HG02938 (cell line): ENCODE results near the gene SGCD.

ENCODE experiments used
- ATAC-seq: cut with Tn5 transposase; IDR thresholded peaks from one replicate; pipeline ENCODE4 v1.9.1; 2021; ENCODE audit warnings: mild to moderate bottlenecking, moderate library complexity; ENCODE audit not compliant: unreplicated experiment

Gene SGCD

DNA sequence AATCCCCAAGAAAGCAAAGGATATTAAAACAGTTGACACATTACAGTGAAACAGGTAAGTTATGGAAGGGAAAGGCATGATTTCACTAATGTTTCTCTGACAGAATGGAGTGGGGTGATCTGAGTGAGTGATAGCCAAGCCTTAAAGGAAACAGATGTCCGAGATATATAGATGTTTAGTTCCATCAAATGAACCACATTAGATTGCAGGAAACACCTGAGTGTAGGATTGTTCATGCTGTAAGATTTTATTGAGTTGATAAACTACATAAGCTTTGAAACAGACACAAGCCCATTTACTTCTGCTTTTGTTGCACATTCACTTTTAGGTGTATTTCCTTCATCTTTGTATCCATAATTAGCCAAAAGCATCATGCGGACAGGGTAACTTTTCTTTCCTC is 356.0 kb downstream of the SGCD start:
- no peak for ATAC-seq

DNA sequence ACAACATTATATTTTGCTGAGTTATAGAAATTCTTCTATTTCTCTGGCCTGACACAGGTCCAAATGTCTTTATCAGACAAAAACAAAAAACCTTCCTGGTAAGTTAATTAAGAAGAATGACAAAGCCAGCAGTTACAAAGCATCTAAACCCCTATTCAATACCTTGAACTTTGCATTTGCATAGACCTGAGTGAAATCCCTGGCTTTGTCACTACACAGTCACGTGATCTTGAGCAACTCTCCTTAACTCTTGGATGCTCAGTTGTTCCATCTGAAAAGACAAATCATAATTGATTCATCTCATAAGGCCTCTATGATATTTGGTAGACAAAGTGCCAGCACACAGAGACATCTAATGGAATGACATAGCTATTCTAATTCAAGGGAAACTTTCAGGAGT is 356.5 kb downstream of the SGCD start:
- ATAC-seq, result no peak

DNA sequence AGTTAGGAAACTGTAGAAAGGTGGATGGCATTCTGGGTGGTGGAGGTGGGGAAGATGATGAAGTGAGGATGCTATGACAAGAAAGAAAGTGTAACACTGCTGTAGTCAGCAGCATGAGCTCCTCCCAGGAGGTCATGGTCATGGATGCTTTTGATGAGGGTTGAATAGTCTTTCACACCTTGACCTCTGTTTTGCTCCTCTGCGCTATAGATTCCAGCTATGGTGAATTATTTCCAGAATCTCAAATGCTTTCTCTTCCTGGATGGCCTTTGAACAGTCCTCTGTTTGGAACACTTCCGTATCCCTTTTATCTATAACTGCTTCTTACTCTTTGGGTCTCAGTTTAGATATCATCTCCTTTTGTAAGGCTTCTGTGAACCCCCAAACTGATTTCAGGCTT is 357.3 kb downstream of the SGCD start:
- ATAC-seq, result no peak

DNA sequence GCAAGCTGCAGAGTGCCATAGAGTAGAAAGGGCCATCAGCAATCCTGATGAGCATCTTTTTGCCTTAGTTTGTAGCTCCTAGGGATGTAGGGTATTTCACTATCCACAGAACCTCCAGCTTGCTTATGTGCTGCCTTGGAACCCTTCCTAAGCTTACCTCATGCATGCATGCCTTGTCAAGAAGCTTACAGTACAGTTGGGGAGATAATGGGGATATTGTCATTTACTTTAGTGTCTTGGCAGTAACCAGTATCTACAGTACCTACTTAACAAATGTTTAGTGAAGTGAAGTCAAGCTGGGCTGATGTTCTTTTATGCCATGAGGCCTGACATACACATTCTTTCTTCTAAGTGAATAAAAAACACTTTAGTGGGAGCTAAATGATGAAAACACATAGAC is 358.5 kb downstream of the SGCD start:
- no peak for ATAC-seq

DNA sequence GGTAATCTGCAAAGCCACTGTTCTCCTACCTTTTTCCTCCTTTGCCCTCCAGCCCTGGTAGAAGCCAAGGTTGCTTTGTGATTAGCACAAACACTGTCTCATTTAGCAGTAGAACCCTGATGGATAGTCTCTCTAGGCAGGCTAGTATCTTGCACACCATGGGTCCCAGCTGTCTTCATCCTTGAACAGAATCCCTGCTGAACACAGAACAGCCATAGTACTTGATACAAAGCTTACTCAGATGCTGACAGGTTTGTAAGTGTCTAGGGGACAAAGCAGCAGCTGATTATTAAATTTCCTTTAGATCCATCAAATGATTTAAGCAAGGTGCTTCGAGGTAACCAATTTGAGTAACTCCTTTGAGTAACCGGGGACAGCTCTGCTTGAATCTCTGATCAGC is 359.4 kb downstream of the SGCD start:
- ATAC-seq, result no peak

DNA sequence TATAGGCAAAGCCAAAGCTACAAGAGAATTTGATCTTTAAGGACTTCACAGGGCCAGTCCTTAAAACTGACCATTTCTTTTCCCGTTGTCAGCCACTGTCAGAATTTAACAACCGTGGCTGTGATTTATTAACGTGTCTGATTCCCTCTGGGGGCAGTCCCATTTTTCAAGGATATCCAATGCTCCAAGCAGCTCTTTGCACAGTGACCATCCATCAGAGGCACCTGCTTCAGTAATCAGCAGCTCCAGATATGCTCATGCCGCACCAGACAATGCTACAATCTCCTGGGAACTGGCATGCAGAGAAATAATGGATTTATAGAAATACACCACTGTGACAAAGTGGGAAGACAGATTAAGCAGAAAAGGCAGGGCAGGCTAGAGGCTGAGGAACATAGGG is 359.8 kb downstream of the SGCD start:
- ATAC-seq, result no peak

DNA sequence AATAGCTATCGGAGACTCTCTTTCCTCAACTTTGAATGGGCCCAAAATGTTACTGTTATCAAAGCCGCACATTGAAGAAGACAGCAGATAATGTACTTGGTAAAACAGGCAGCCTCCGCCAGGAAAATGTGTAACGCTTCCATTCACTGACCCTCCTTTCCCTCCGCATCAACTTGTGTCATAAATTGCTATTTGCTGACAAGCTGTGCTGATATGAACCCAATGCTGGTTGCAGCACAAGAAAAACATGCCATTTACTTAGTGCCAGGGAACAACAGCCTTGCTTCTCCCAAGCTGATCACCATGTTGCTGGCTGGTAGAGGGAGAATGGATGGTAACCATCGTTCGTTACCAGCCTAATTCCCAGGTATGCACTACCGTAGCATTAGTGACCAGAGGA is 360.6 kb downstream of the SGCD start:
- ATAC-seq, result no peak

DNA sequence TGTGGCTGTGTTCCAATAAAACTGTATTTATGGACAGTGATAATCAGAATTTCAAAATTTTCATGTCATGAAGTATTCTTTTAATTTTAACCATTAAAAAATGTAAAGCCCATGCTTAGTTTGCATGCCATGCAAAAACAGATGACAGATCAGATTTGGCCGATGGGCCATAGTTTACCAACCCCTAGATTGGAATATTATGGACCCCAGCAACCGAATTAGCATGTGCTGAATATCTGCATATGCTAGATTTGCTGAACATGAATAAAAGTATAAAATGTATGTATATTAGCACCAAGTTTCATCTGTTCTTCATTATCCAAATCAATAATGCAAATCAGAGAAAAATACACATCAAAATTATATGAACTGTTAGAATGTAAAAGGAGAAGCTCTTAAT is 364.6 kb downstream of the SGCD start:
- no peak for ATAC-seq

DNA sequence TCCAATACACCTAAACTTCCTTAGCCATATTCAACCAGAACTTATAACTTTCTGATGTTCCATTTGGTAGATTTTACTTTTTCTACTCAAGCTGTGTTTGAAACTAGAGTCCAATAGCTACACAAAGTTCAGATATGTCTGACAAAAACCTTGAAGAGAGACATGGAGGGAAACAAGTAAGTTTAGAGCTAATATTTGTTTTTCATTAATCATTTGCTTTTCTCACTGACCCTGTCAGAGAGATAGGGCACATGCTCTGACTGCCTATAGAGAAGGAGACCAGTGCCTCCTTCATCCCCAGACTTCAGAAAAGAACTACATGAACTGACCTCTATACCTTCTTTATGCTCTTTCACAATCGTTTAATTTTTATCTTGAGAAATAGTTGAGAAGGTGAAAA is 366.1 kb downstream of the SGCD start:
- ATAC-seq, result no peak

DNA sequence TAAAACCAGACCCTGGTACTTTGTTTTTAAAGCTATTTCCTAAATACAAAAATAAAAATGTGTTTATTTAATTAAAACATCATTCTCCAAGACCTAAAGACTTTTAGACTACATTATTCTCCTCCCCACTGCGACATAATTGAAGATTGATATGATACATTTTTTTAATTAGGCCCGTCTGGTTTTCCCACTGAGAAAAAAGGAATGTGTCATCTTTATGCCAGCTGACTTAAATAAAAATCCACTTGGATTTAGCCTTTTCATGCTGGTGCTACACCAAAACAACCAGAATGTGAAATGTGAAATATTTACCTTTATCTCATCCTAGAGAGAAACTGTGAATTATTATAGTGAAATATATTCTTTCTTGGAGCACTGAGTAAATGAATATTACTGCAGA is 367.6 kb downstream of the SGCD start:
- no peak for ATAC-seq

DNA sequence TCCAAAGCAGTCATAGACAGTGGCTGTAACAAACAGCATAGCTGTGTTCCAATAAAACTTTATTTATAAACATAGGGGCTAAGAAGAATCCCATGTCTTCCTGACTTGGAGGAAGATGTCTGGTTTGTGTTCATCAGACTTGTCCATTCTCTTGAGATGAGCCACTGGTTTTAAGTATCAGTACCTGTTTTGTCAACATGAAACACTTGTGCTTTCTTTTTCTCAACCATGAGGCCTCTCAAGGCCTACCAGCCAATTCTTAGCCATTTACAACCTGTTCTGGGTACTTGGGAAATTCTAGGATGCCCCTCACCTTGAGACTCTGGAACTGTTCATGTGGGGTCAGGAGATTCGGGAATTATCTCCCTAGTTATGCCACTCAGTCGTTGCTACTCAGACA is 368.8 kb downstream of the SGCD start:
- ATAC-seq, result no peak

DNA sequence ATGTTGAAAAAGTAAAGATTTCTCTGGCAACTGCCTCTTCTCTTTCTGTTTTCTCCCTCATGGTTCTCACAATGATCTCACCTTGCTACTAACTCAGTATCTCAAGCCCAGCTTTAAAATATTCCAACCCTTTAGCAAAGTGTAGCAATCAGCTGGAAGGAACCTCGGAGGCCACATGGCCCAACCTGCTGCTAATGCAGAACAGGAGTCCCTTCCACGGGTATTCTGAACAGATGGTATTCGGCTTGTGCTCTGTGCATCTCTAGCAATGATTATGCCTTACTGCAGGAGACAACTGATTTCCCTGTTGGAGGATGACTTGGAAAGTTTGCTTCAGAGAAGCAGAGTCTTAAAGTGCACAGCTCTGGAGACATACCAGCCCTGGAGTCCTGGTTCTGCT is 371.4 kb downstream of the SGCD start:
- ATAC-seq, result no peak

DNA sequence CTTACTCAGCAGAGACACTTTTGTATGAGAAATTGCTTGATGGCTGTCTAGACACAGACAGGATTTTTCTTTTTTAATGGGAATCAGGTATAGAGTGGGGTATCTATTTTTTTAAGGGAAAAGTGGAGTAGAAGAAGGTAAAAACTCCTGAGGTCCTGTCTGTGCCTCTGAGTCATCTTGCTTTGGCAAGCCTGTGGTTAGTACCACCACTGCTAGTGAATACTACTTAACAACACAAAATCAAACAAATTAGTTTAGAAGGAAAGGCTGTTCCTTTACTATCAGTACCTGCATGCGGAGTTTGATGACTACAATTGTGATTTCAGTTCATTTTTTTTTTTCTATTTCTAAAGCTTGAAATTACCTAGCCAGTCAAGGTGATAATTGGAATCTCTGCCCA is 372.2 kb downstream of the SGCD start:
- no peak for ATAC-seq

DNA sequence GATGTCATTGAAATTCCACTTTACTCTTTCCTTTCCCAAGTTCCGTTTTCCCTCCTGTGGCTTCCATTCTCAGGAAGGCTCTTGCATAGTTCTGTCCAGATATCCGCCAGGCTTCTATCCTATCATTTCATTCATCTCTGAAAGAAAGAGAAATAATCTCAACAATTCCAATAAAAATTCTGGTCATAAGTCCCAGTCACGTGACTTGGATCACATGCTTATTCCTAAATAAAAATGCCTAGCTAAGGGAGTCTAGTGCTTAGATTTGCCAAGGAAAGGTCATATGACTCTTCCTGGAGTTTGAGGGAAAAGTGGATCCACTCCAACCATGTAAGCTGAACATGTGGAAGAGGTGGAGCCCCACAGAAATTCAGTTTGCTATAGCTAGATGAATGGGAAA is 377.2 kb downstream of the SGCD start:
- ATAC-seq, result no peak

DNA sequence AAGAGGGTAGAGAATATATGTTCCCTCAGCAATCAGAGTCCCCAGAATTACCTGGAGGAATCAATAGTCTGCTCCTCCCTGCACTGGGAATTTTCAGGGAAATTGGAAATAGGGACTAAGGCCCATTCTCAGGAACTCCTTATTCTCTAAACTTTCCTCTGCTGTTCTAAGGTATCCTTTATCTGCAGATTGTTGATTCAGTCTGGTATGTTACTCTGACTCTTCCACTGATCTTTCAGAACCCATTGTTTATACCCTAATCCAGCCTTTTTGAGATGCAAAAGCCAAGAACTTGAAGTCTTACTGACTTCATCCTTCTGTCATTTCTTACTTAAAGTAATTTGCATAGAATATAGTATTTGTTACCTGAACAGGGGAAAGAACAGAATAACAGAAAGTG is 379.7 kb downstream of the SGCD start:
- ATAC-seq, result no peak

DNA sequence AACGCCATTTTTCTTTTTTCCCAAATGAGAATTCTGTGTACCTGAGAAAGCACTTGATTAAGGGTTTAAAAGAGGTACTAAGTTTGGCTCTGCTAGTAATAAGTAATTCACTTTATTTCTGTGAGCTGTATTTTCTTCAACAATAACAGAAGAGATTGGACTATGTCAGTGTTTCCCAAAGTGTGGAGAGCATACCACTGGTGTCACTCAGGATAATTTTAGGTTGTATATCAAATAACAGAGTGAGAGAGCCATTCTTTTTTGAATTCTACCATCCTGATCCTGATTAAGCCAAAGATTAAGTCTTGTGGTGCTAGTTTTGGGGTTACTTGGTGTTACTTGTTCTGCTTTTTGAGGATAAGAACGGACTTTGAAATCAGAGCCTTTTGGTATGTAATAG is 380.8 kb downstream of the SGCD start:
- ATAC-seq, result no peak

DNA sequence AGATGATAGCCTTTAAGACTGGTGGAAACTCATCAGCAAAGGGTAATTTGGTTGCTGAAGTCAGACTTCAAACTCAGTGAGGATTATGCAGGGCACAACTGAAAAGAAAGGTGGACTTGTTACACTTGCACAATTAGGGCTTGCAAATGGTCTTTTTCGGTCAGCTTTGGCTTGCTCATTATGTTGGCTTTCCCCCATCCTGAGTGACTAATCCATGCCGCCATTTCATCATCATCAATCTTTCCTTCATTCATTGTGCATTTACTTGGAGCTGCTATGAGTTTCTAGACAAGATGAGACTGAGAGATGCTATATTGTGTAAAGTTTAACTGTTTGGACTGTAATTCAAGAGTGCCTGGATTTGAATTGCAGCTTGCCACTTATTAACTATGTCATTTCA is 388.3 kb downstream of the SGCD start:
- no peak for ATAC-seq

DNA sequence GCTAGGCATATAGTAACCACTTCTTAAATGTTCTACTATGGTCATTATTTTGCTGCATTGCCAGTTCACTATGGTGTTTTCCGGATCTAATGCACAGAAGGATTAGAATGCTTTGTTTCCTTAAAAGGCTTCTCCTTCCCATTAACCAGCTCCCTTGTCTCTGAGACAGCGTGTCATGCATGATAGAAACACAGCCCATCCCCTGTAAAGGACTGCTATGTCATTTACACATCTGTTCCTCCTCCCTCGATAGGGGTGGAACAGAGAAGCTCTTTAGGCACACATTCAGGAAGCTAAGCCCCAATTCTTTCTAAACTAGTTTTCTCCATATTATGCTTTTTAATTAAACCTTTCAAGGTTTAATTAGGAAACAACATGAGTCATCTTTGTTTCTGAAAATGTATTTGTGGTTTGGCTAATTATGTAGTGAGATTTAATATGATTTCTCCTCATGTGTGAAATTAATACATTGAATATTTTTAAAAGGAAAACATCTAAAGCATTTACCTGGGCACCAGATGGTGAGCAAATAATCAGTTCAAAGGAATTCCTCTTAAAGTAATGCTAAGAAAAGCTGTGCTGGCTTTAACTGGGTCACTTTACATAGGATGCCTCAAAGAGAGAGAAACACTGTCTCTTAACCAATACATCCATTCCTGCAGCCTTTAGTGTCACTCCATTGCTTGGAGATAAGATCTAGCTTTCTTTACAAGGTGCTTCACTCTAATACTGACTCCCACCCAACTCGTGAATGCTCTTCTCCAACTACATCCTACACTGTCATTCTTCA is 389.8 kb downstream of the SGCD start:
- ATAC-seq, result no peak

DNA sequence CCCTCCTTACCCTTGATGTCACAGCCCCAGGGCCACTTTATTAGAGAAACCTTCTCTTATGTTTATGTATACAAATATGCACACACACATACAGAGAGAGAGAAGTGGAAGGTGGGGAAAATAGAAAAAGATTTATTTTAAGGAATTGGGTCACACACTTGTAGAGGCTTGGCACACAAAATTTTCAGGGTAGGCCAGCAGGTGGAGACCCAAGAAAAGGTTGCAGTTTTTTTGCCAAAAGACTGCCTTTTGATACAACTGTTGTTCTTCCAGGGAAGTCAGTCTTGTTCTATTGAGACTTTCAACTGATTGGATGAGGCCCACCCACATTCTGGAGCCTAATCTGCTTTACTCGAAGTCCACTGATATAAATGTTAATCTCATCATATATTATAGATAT is 392.0 kb downstream of the SGCD start:
- no peak for ATAC-seq

DNA sequence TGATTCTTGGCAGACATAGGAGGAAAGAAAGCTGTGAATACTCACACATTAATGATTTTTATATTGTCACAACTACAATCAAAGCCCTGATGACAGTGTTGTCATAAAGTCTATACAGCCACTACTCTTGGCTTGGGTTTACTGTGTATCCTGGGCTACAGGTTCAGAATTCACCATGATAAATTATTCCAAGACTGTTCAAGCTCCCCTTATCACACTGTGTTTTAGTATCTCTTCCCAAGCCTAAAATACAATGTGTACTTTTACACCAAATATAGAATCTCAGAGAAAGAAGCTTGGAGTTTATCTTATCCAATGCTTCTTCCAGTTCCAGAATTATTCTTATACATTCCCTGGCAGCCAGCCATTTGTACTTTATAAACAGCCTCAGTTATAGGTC is 395.4 kb downstream of the SGCD start:
- ATAC-seq, result no peak

DNA sequence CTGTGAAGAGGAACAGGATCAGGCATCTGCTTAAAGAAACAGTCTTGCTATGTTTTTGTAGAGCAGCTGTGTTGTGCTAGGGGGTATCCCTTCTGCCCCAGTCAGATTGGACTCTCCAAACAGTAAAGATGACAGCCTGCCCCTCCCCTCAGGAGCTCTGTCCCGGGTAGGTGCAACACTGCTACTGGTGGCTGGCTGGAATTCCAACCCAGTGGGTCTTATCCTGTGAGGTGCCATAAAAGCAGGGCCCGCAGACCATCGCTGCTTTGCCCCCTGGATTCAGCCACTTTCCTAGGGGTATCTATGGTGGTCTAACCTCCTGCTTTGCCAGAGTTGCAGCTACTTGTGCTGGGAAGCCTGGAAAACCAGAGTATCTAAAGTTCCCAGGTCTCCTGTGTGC is 408.5 kb downstream of the SGCD start:
- no peak for ATAC-seq

DNA sequence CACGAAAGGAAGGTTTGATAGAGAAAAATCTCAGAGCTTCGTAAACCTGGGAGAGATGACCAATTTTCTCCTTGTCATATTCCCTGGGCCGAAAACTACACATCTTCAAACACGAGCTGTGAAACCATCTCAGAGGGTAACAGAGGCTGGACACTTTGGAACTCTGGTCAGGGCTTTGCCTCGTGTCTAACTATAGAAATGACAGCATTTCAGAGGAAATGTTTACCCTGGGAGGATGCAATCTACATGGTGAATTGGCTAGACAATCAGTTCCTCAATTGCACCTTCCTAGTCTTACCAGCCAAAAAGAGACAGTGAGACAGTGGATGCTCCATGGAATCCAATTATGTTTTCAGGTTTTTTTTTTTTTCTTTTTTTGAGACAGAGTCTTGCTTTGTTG is 414.6 kb downstream of the SGCD start:
- no peak for ATAC-seq

DNA sequence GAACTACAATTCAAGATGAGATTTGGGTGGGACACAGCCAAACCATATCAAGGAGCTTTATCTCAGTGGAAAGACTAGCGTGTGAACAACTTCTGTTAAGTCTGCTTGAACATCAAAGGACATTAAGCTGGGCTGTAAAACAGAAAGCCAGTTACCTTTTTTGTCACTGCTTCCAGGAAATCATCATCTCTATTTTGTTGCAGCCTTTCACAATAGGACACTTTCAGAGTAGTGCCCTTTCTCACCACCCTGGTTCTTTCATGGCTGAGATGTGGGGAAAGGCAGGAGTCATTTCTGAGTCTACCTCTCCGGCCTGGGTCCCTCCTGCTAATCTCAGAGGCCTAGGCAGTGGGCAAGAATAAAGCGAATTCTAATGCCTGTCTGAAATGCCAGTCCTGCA is 426.9 kb downstream of the SGCD start:
- no peak for ATAC-seq
